C4-2B (cell line): ENCODE measurements around the gene XXYLT1.

Source experiments
- ZFX ChIP-seq: fragments of 450-650 bp; IDR thresholded peaks from 2 replicates; pipeline ENCODE4 v1.6.1; 2017
- TF ChIP-seq, protein P1 (sequence below): fragments of 450-650 bp; conservative IDR thresholded peaks from 2 replicates; pipeline ENCODE4 v1.5.1; 2017; ENCODE audit warnings: mild to moderate bottlenecking

GRCh38 chr3:195249858-195250464 lies 21.0 kb downstream of the XXYLT1 start:
- TF ChIP-seq, protein P1, sequence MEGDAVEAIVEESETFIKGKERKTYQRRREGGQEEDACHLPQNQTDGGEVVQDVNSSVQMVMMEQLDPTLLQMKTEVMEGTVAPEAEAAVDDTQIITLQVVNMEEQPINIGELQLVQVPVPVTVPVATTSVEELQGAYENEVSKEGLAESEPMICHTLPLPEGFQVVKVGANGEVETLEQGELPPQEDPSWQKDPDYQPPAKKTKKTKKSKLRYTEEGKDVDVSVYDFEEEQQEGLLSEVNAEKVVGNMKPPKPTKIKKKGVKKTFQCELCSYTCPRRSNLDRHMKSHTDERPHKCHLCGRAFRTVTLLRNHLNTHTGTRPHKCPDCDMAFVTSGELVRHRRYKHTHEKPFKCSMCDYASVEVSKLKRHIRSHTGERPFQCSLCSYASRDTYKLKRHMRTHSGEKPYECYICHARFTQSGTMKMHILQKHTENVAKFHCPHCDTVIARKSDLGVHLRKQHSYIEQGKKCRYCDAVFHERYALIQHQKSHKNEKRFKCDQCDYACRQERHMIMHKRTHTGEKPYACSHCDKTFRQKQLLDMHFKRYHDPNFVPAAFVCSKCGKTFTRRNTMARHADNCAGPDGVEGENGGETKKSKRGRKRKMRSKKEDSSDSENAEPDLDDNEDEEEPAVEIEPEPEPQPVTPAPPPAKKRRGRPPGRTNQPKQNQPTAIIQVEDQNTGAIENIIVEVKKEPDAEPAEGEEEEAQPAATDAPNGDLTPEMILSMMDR: no peak
- TF ChIP-seq ZFX: no peak
